Uterus (tissue), 4 donors: ENCODE results near the gene ZBTB7C. TPM values are rescaled to one million over a fixed set of nuclear protein-coding genes. Genes with fewer than 3 reads are reported as not detected.

ENCODE experiments used
- DNase-seq, 2 donors: peaks; one replicate each; pipeline ENCODE4 v3.0.0-alpha.2; 2019 to 2020
- H3K27ac ChIP-seq, 2 donors: fragments of 200-600 bp; sonication (generic); 1 replicate in 1 of 2; 2 replicates in 1 of 2; pipeline ENCODE4 v1.5.1; 2016 to 2018
- H3K27me3 ChIP-seq, 2 donors: fragments of 200-600 bp; sonication (generic); one replicate each; pipeline ENCODE4 v1.5.1; 2018 to 2019; ENCODE audit warnings: control low read depth in 1 of 2
- H3K36me3 ChIP-seq, 2 donors: fragments of 200-600 bp; sonication (generic); one replicate each; pipeline ENCODE4 v1.5.1; 2019; ENCODE audit warnings: control low read depth in 1 of 2
- H3K4me1 ChIP-seq, 2 donors: fragments of 200-600 bp; sonication (generic); one replicate each; pipeline ENCODE4 v1.5.1; 2018 to 2019; ENCODE audit warnings: control low read depth in 1 of 2
- H3K4me3 ChIP-seq, 2 donors: fragments of 200-600 bp; sonication (generic); 1 replicate in 1 of 2; 2 replicates in 1 of 2; pipeline ENCODE4 v1.5.1; 2018 to 2019; ENCODE audit warnings: mild to moderate bottlenecking in 1 of 2
- H3K9me3 ChIP-seq, 2 donors: fragments of 200-600 bp; sonication (generic); one replicate each; pipeline ENCODE4 v1.5.1; 2019; ENCODE audit warnings: control low read depth in 1 of 2
- CTCF ChIP-seq, 4 experiments: fragments of 200-600 bp in 2 of 4; fragments of 450-650 bp in 2 of 4; sonication (generic) in 2 of 4; IDR thresholded peaks; one replicate each; pipeline ENCODE4 v1.5.1; 2016 to 2019; ENCODE audit warnings: antibody characterized with exemption in 4 of 4, mild to moderate bottlenecking in 2 of 4, moderate library complexity in 1 of 4
- POLR2A ChIP-seq, 2 donors: fragments of 450-650 bp; IDR thresholded peaks; one replicate each; pipeline ENCODE4 v1.6.1; 2016; ENCODE audit warnings: antibody characterized with exemption in 2 of 2, mild to moderate bottlenecking in 1 of 2, moderate library complexity in 1 of 2
- intact Hi-C: fragments of 100-400 bp; cut with DNase I; formaldehyde crosslinking; loops from one replicate; pipeline ENCODE4 v1.15.1; 2023; ENCODE audit warnings: low total_unique reads
- total RNA-seq, 4 donors: library from RNA; depleted of rRNA in 3 of 4; stranded (reverse); fragments of >200 nt in 3 of 4; gene quantifications; one replicate each; pipeline versions ENCODE4 v1.1.0 to v1.2.4, GENCODE V29; 2014 to 2023
- donor health status: DM: yes; HTN: yes; CAD: no.

The ZBTB7C gene
- 10 to 100 TPM in 2 of 4 donors, 1 to 10 TPM in 2; 1.0 to 11.2 (median 7.9) TPM for total RNA-seq

GRCh38 chr18:48408727-48409590 lies at the start of gene ZBTB7C:
Gene ZBTB7C (minus strand): TSS chr18:48409383.
- intact Hi-C loops: no loop called here

GRCh38 chr18:48456838-48457237 lies 47.7 kb upstream of the ZBTB7C start:
- TF ChIP-seq POLR2A (IDR thresholded peaks at IDR 0.05): no peak
- TF ChIP-seq CTCF (IDR thresholded peaks at IDR 0.05): no peak
- intact Hi-C loops: no loop called here
- no peak overlapping the region for H3K4me3 ChIP-seq
- H3K36me3 ChIP-seq: no peaks in the 10 kb centered on the region
- H3K27ac ChIP-seq: no peak overlapping the region
- DNase-seq: no peak
- no peaks in the 10 kb centered on the region for H3K4me1 ChIP-seq
- no peaks in the 10 kb centered on the region for H3K27me3 ChIP-seq
- no peaks in the 10 kb centered on the region for H3K9me3 ChIP-seq

More at GRCh38 chr18:48408727-48409590, at the start of gene ZBTB7C:
- H3K4me3 ChIP-seq: peak within 1 kb of the TSS; percentile 52 to 61
- DNase-seq: no peak
- peaks cover 0 to 7% of the 10 kb centered on the region in 2 donors for H3K4me1 ChIP-seq
- no peaks in the 10 kb centered on the region for H3K9me3 ChIP-seq
- no peaks in the 10 kb centered on the region for H3K27me3 ChIP-seq
- H3K27ac ChIP-seq: peak within 1 kb of the TSS; percentile 42 to 58
- no peaks in the 10 kb centered on the region for H3K36me3 ChIP-seq
- TF ChIP-seq CTCF (IDR thresholded peaks at IDR 0.05): no peak
- TF ChIP-seq POLR2A (IDR thresholded peaks at IDR 0.05): no peak

GRCh38 chr18:48455555-48456478 lies 46.6 kb upstream of the ZBTB7C start:
- no peaks in the 10 kb centered on the region for H3K9me3 ChIP-seq
- no peak overlapping the region for H3K4me3 ChIP-seq
- intact Hi-C loops: no loop called here
- no peaks in the 10 kb centered on the region for H3K4me1 ChIP-seq
- no peaks in the 10 kb centered on the region for H3K27me3 ChIP-seq
- no peak for TF ChIP-seq POLR2A (IDR thresholded peaks at IDR 0.05)
- no peak for TF ChIP-seq CTCF (IDR thresholded peaks at IDR 0.05)
- H3K27ac ChIP-seq: no peak overlapping the region
- H3K36me3 ChIP-seq: no peaks in the 10 kb centered on the region
- DNase-seq: no peak

DNA sequence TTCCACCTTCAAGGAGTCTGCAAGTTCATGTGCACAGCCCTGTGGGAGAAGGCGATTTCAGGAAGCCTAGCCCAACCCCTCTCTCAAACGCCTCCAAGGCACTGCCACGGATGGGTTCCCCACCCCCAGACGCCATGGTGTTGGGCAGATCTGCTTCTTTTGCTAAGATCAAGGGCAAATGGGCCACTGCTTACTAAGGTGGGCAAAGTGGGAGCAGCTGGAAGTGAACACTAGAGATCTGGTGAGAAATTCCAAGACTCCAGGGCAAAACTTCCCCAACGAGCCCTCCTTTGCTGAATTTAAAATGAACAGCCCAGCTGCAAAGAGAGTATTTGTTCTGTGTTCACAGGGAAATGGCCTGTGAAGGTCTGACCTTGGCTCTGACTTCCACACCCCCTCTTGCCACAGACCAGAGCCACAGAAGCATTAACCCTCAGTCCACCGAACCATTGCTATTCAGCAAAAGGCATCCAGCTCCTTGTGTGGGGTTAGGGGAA lies 45.1 kb upstream of the ZBTB7C start:
- H3K36me3 ChIP-seq: no peaks in the 10 kb centered on the region
- no peaks in the 10 kb centered on the region for H3K4me1 ChIP-seq
- no peak for TF ChIP-seq POLR2A (IDR thresholded peaks at IDR 0.05)
- TF ChIP-seq CTCF (IDR thresholded peaks at IDR 0.05): no peak
- no peak overlapping the region for H3K27ac ChIP-seq
- H3K27me3 ChIP-seq: no peaks in the 10 kb centered on the region
- H3K4me3 ChIP-seq: no peak overlapping the region
- no peak for DNase-seq
- no peaks in the 10 kb centered on the region for H3K9me3 ChIP-seq
- intact Hi-C loops: no loop called here
